ENCODE results near the gene VAV2. TPM values are rescaled to one million over a fixed set of nuclear protein-coding genes. Genes with fewer than 3 reads are reported as not detected.
"Not testable (repeated sequence)": the region's sequence is repeated elsewhere in the genome, so short reads cannot be mapped to it uniquely, and the experiment has no call there.

VAV2 gene
- total and polyA plus RNA-seq, 7 donors, result 3.8 to 23.3 (median 7.2) TPM

DNA sequence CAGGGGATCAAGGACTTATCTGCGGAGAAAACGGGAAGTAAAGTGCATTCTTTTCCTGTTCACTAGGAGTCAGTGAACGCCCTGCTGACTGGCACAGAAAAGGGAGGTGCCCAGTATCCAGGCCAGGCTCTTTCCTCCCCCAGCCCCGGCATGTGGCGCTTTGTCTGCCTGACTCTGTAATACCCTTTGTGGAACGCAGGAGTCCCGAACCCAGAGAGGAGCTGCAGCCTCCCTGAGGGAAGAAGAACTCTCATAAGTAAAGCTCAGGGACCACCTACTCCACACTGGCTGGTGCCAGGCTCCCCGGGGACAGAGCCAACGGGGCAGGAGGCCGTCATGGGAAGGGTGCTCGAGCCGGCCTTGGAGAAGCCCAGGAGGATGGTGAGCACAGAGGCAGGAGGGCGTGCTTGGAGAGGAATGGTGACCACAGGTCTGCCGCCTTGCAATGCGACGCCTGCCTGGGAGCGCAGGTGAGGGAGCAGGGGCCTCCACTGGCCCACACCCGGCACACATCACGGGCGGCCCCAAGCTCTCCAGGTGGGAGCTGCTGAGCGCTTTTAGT lies 31.5 kb downstream of the VAV2 start:
- Histone ChIP-seq H3K9me3 (peaks cover 0 to 6% (median 0%) of the 10 kb centered on the region in 4 donors), H3K36me3 (no peaks in the 10 kb centered on the region), H3K4me3 (no peak overlapping the region), H3K4me1 (peaks cover 0 to 18% (median 12%) of the 10 kb centered on the region in 4 donors), H3K27me3 (peaks cover 0 to 4% (median 0%) of the 10 kb centered on the region in 3 donors), H3K27ac (no peak overlapping the region)
- TF ChIP-seq, protein P1, sequence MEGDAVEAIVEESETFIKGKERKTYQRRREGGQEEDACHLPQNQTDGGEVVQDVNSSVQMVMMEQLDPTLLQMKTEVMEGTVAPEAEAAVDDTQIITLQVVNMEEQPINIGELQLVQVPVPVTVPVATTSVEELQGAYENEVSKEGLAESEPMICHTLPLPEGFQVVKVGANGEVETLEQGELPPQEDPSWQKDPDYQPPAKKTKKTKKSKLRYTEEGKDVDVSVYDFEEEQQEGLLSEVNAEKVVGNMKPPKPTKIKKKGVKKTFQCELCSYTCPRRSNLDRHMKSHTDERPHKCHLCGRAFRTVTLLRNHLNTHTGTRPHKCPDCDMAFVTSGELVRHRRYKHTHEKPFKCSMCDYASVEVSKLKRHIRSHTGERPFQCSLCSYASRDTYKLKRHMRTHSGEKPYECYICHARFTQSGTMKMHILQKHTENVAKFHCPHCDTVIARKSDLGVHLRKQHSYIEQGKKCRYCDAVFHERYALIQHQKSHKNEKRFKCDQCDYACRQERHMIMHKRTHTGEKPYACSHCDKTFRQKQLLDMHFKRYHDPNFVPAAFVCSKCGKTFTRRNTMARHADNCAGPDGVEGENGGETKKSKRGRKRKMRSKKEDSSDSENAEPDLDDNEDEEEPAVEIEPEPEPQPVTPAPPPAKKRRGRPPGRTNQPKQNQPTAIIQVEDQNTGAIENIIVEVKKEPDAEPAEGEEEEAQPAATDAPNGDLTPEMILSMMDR (IDR thresholded peaks at IDR 0.05), result peak in 1 of 4 experiments; percentile 9
- TF ChIP-seq POLR2A (IDR thresholded peaks at IDR 0.05), result no peak
- no peak for DNase-seq
- 64 to 83% methylated on average over 21 of the region's 21 CpGs for WGBS, 2 donors
- intact Hi-C loops (cut with DNase I), result no loop called here

DNA sequence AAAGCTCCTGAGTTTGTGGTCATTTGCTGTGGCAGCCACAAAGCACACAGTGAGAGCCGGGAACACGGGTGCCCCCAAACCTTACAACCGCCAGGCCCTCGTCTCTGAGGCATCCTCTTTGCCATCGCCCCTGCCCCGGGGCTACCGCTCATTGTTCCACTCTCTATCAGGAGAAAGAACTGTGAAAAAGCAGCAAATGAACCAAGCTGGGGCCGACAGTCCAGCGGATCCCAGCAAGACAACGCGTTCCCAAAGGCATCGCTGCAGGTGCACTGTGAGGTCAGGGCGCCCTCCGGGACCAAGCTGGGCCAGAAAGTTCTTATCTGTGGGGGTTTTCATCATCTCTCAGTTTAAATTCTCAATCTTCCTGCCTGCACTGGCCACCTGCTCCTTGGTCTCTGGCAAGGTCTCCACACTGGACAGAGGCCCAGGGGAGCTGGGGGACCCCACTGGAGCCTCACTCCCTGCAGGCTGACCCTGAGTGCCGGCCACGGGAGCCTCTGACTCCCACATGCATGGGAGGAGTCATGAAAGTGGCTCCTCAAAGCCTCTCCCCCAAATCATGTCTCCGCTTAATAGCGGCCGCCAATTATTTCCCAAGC lies 32.1 kb downstream of the VAV2 start:
- peaks cover 0 to 18% (median 12%) of the 10 kb centered on the region in 4 donors for H3K4me1 ChIP-seq
- H3K27ac ChIP-seq, result no peak overlapping the region
- WGBS, 2 donors, result 73 to 87% methylated on average over 19 of the region's 19 CpGs
- no peak for DNase-seq
- peaks cover 0 to 4% (median 0%) of the 10 kb centered on the region in 3 donors for H3K27me3 ChIP-seq
- H3K9me3 ChIP-seq, result peaks cover 0 to 6% (median 0%) of the 10 kb centered on the region in 4 donors
- no peaks in the 10 kb centered on the region for H3K36me3 ChIP-seq
- no peak overlapping the region for H3K4me3 ChIP-seq
- TF ChIP-seq EP300 (IDR thresholded peaks at IDR 0.05) (no peak), POLR2A (IDR thresholded peaks at IDR 0.05) (no peak), POLR2AphosphoS5 (IDR thresholded peaks at IDR 0.05) (no peak)
- TF ChIP-seq, protein P1 (IDR thresholded peaks at IDR 0.05), result no peak
- intact Hi-C loops (cut with DNase I), result no loop called here

DNA sequence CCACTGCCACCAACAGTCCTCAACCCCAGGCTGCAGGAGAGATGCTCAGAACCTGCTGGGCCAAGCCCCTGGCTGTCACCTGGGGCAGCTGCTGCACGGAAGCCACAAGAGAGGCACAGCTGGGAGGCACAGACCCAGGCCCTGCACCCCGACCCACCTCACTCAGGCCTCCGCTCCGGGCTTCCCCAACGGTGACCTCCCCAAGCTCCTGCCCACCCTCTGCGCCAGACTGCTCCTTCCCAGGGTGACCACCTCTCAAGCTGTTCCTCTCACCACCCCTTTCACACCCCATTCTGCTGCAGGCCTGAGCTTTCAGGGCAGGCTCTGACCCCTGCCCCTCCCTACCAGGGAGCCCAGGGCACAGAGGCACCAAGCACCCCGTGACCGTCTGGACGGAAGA lies 33.0 kb downstream of the VAV2 start:
- no peak for DNase-seq
- intact Hi-C loops (cut with DNase I), result no loop called here
- Histone ChIP-seq H3K36me3 (no peaks in the 10 kb centered on the region), H3K4me3 (no peak overlapping the region), H3K4me1 (peaks cover 0 to 18% (median 12%) of the 10 kb centered on the region in 4 donors), H3K9me3 (no peaks in the 10 kb centered on the region), H3K27ac (no peak overlapping the region), H3K27me3 (peaks cover 0 to 4% (median 0%) of the 10 kb centered on the region in 3 donors)
- 83 to 92% methylated on average over 9 of the region's 9 CpGs for WGBS, 2 donors
- TF ChIP-seq POLR2A (IDR thresholded peaks at IDR 0.05), result no peak
- no peak for TF ChIP-seq POLR2AphosphoS5 (IDR thresholded peaks at IDR 0.05)
- TF ChIP-seq, protein P1 (IDR thresholded peaks at IDR 0.05), result no peak
- TF ChIP-seq EP300 (IDR thresholded peaks at IDR 0.05), result no peak

DNA sequence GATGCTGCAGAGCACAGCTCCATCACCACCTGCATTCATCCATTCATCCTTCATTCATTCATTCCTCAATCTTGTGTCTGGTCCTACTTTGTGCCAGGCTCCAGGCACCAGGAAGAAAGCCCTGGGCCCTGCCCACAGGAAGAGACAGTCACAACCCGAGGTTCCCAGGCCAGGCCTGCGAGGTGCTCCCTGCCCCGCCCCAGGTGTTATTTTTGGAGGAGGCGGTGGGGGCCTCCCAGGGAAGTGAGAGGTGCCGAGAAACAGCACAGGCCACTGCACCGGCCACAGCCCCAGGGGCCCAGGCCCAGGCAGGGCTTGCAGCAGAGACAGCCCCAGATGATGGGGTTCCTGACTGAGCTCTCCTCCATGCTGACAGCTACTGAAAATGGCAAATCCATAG lies 33.4 kb downstream of the VAV2 start:
- 42 to 50% methylated on average over 6 of the region's 6 CpGs for WGBS, 2 donors
- Histone ChIP-seq H3K27me3 (peaks cover 0 to 4% (median 0%) of the 10 kb centered on the region in 3 donors), H3K4me1 (peaks cover 0 to 18% (median 12%) of the 10 kb centered on the region in 4 donors), H3K36me3 (no peaks in the 10 kb centered on the region), H3K4me3 (no peak overlapping the region), H3K27ac (no peak overlapping the region), H3K9me3 (no peaks in the 10 kb centered on the region)
- intact Hi-C loops (cut with DNase I), result no loop called here
- no peak for DNase-seq
- no peak for TF ChIP-seq EP300 (IDR thresholded peaks at IDR 0.05)
- TF ChIP-seq POLR2AphosphoS5 (IDR thresholded peaks at IDR 0.05), result no peak
- TF ChIP-seq, protein P1 (IDR thresholded peaks at IDR 0.05), result no peak

DNA sequence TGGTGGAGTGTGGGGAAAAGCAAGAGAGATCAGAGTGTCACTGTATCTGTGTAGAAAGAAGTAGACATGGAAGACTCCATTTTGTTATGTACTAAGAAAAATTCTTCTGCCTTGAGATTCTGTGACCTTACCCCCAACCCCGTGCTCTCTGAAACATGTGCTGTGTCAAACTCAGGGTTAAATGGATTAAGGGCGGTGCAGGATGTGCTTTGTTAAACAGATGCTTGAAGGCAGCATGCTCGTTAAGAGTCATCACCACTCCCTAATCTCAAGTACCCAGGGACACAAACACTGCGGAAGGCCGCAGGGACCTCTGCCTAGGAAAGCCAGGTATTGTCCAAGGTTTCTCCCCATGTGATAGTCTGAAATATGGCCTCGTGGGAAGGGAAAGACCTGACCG lies 34.4 kb downstream of the VAV2 start:
- H3K4me3 ChIP-seq; DNase-seq; H3K9me3 ChIP-seq; H3K27ac ChIP-seq; H3K36me3 ChIP-seq; intact Hi-C loops (cut with DNase I); H3K27me3 ChIP-seq: not testable (repeated sequence)
- peaks cover 0 to 18% (median 12%) of the 10 kb centered on the region in 4 donors for H3K4me1 ChIP-seq
- WGBS, 2 donors, result 60 to 82% methylated on average over 2 of the region's 7 CpGs

Data from sigmoid colon (tissue), 7 donors.